Endothelial cell of umbilical vein (primary cell): ENCODE data around the gene AKAP12. TPM values are rescaled to one million over a fixed set of nuclear protein-coding genes. Genes with fewer than 3 reads are reported as not detected.

ENCODE experiments used
- BruUV-seq: library from RNA; stranded (reverse); fragments of 400-500 nt; replicated peaks from 2 replicates; lab custom pipeline; 2021; lab: Mats Ljungman, UMichigan
- CTCF ChIA-PET: fragments of 300-600, 350-600 bp; sonication (Branson Sonifier 250); formaldehyde crosslinking; loops from one replicate; lab custom pipeline; 2021; ENCODE audit warnings: antibody characterized with exemption, inconsistent platforms; lab: Charles Lee
- POLR2A ChIA-PET: fragments of 300-600, 350-600 bp; sonication (Branson Sonifier 250); formaldehyde crosslinking; loops from one replicate; lab custom pipeline; 2021; ENCODE audit warnings: antibody characterized with exemption, inconsistent platforms; lab: Charles Lee
- DNase-seq: peaks from one replicate; pipeline ENCODE4 v3.0.0-alpha.2; 2011; ENCODE audit warnings: low read depth, low spot score
- FAIRE-seq: peaks from 2 replicates; lab custom pipeline; 2011; peaks lifted over from hg19 to GRCh38; lab: Jason Lieb, UNC
- H2AFZ ChIP-seq: 2 replicates; pipeline ENCODE4 v1.6.0; 2012; ENCODE audit warnings: low read depth, low read length, control low read depth, inconsistent platforms
- H3K27ac ChIP-seq: 2 replicates; pipeline ENCODE4 v1.5.1; 2011; ENCODE audit warnings: low read depth, mild to moderate bottlenecking, control low read depth, low read length, moderate library complexity; ENCODE audit not compliant: insufficient read depth
- H3K27me3 ChIP-seq, 2 experiments: 2 replicates each; pipeline versions ENCODE4 v1.6.0 to v1.6.1; 2011; ENCODE audit warnings: low read length in 2 of 2, mixed read lengths in 1 of 2; ENCODE audit not compliant: control insufficient read depth in 2 of 2, insufficient read depth in 2 of 2
- H3K36me3 ChIP-seq, 2 experiments: 2 replicates in 1 of 2; 3 replicates in 1 of 2; pipeline ENCODE4 v1.5.1; 2011; ENCODE audit warnings: low read length in 2 of 2, mild to moderate bottlenecking in 1 of 2, moderate library complexity in 1 of 2; ENCODE audit not compliant: control insufficient read depth in 2 of 2, insufficient read depth in 2 of 2; ENCODE audit errors: extremely low read depth in 1 of 2
- H3K4me1 ChIP-seq: 3 replicates; pipeline ENCODE4 v1.5.1; 2011; ENCODE audit warnings: mild to moderate bottlenecking, low read length; ENCODE audit not compliant: control insufficient read depth, insufficient read depth; ENCODE audit errors: extremely low read depth
- H3K4me2 ChIP-seq: 2 replicates; pipeline ENCODE4 v1.6.1; 2011; ENCODE audit warnings: low read length, control low read depth, mixed read lengths; ENCODE audit not compliant: insufficient read depth
- H3K4me3 ChIP-seq, 3 experiments: fragments of 200-600 bp in 1 of 3; sonication (generic), shearing (Covaris generic) in 1 of 3; replicated peaks in 1 of 3; 2 replicates each; pipeline ENCODE4 v1.5.1; 2011 to 2016; ENCODE audit warnings: control low read depth in 3 of 3, low read length in 3 of 3, mild to moderate bottlenecking in 2 of 3, inconsistent platforms in 1 of 3, low read depth in 1 of 3, moderate library complexity in 1 of 3; ENCODE audit not compliant: insufficient read depth in 1 of 3
- H3K79me2 ChIP-seq: 2 replicates; pipeline ENCODE4 v1.6.0; 2012; ENCODE audit warnings: low read length, inconsistent platforms; ENCODE audit not compliant: control insufficient read depth, insufficient read depth
- H3K9ac ChIP-seq: replicated peaks from 2 replicates; pipeline ENCODE3; 2011; ENCODE audit warnings: low read length, control low read depth; ENCODE audit not compliant: insufficient read depth; ENCODE audit errors: extremely low read depth
- H3K9me1 ChIP-seq: replicated peaks from 3 replicates; pipeline ENCODE4 v1.6.0; 2011; ENCODE audit warnings: mild to moderate bottlenecking, low read length; ENCODE audit not compliant: control insufficient read depth, insufficient read depth; ENCODE audit errors: extremely low read depth
- H3K9me3 ChIP-seq: replicated peaks from 2 replicates; pipeline ENCODE4 v1.5.1; 2012; ENCODE audit warnings: low read length, inconsistent platforms; ENCODE audit not compliant: control insufficient read depth, insufficient read depth
- H4K20me1 ChIP-seq: replicated peaks from 2 replicates; pipeline ENCODE3; 2011; ENCODE audit warnings: mild to moderate bottlenecking, low read length; ENCODE audit not compliant: control insufficient read depth, insufficient read depth; ENCODE audit errors: extremely low read depth
- EZH2 ChIP-seq: IDR thresholded peaks from 2 replicates; pipeline ENCODE4 v1.6.1; 2012; ENCODE audit warnings: borderline replicate concordance, low read depth, mild to moderate bottlenecking, moderate library complexity, low read length, inconsistent platforms; ENCODE audit not compliant: severe bottlenecking
- FOS ChIP-seq: IDR thresholded peaks from 2 replicates; pipeline ENCODE4 v1.6.1; 2011; ENCODE audit warnings: mild to moderate bottlenecking, low read length, moderate library complexity, borderline replicate concordance; ENCODE audit not compliant: insufficient read depth
- GATA2 ChIP-seq: IDR thresholded peaks from 2 replicates; pipeline ENCODE4 v1.7.0; 2011; ENCODE audit warnings: low read depth, mild to moderate bottlenecking, moderate library complexity, mixed read lengths, low read length; ENCODE audit not compliant: insufficient read length, insufficient read depth
- JUN ChIP-seq: IDR thresholded peaks from 2 replicates; pipeline ENCODE4 v1.6.1; 2011; ENCODE audit warnings: borderline replicate concordance, low read depth; ENCODE audit not compliant: insufficient read length, insufficient read depth
- MAX ChIP-seq: IDR thresholded peaks from 2 replicates; pipeline ENCODE4 v1.6.1; 2011; ENCODE audit not compliant: insufficient read depth, insufficient read length
- MYC ChIP-seq: IDR thresholded peaks from one replicate; pipeline ENCODE4 v1.6.1; 2011; ENCODE audit warnings: mild to moderate bottlenecking, low read depth, low read length
- POLR2A ChIP-seq: IDR thresholded peaks from 2 replicates; pipeline ENCODE4 v1.6.1; 2012; ENCODE audit warnings: low read depth, mild to moderate bottlenecking, control low read depth, low read length
- POLR2AphosphoS5 ChIP-seq: IDR thresholded peaks from 2 replicates; pipeline ENCODE4 v1.6.1; 2012; ENCODE audit warnings: low read depth, mild to moderate bottlenecking, control low read depth, low read length, moderate library complexity; ENCODE audit not compliant: insufficient read depth
- dilution Hi-C: fragments of 300-500 bp; cut with MboI; formaldehyde crosslinking; loops from one replicate; pipeline ENCODE4 v1.15.0; 2019; ENCODE audit warnings: low sequenced_read_pairs; ENCODE audit not compliant: extremely low pct_ligation_motif_present
- intact Hi-C: fragments of 100-400 bp; cut with micrococcal nuclease; formaldehyde crosslinking; loops from one replicate; pipeline ENCODE4 v1.10.0; 2022
- polyA plus RNA-seq, 4 experiments: library from polyadenylated mRNA; depleted of rRNA in 3 of 4; stranded (reverse) in 3 of 4; unstranded in 1 of 4; fragments of >200 nt; gene quantifications; 2 replicates each; pipeline versions ENCODE4 v1.2.1 to v1.2.3, GENCODE V29; 2011 to 2012; ENCODE audit warnings: missing spikeins in 1 of 4
- total RNA-seq: library from RNA; stranded (reverse); gene quantifications from 2 replicates; pipeline ENCODE4 v1.2.3, GENCODE V29; 2021
- TF ChIP-seq, protein P1 (sequence below), 2 donors: IDR thresholded peaks; 1 replicate in 1 of 2; 2 replicates in 1 of 2; pipeline ENCODE4 v1.5.1; 2011; ENCODE audit warnings: low read length in 2 of 2, mild to moderate bottlenecking in 2 of 2, moderate library complexity in 2 of 2, control low read depth in 1 of 2, inconsistent platforms in 1 of 2, low read depth in 1 of 2; ENCODE audit not compliant: insufficient read depth in 1 of 2; ENCODE audit errors: extremely low read depth in 1 of 2

Gene AKAP12
- total and polyA plus RNA-seq, 2 donors (not counting 3 experiments of a cell fraction or from before 2014, with no cell fraction given): 46.9 to 340 TPM

GRCh38 chr6:151306269-151306783 is 66.6 kb downstream of the AKAP12 start:
- Histone ChIP-seq H3K4me3 (no peak overlapping the region), H3K36me3 (peaks cover 0 to 5% of the 10 kb centered on the region in 2 experiments), H3K4me2 (no peak overlapping the region), H3K27me3 (no peaks in the 10 kb centered on the region), H3K79me2 (peaks cover 29% of the 10 kb centered on the region), H3K9me1 (no peaks in the 10 kb centered on the region), H4K20me1 (no peaks in the 10 kb centered on the region), H3K9me3 (no peaks in the 10 kb centered on the region), H3K9ac (no peak overlapping the region), H3K4me1 (no peaks in the 10 kb centered on the region), H2AFZ (no peak overlapping the region), H3K27ac (no peak overlapping the region)
- no peak for TF ChIP-seq GATA2
- TF ChIP-seq FOS: no peak
- no peak for TF ChIP-seq POLR2AphosphoS5
- no peak for TF ChIP-seq POLR2A
- no peak for TF ChIP-seq EZH2
- no peak for TF ChIP-seq MAX
- TF ChIP-seq, protein P1, sequence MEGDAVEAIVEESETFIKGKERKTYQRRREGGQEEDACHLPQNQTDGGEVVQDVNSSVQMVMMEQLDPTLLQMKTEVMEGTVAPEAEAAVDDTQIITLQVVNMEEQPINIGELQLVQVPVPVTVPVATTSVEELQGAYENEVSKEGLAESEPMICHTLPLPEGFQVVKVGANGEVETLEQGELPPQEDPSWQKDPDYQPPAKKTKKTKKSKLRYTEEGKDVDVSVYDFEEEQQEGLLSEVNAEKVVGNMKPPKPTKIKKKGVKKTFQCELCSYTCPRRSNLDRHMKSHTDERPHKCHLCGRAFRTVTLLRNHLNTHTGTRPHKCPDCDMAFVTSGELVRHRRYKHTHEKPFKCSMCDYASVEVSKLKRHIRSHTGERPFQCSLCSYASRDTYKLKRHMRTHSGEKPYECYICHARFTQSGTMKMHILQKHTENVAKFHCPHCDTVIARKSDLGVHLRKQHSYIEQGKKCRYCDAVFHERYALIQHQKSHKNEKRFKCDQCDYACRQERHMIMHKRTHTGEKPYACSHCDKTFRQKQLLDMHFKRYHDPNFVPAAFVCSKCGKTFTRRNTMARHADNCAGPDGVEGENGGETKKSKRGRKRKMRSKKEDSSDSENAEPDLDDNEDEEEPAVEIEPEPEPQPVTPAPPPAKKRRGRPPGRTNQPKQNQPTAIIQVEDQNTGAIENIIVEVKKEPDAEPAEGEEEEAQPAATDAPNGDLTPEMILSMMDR (IDR thresholded peaks at IDR 0.05; ENCODE audit: extremely low read depth in 1 of 2, insufficient read depth in 1 of 2, low read depth in 1 of 2, low read length in 2 of 2): no peak
- no peak for TF ChIP-seq MYC
- no peak for TF ChIP-seq JUN
- no peak for FAIRE-seq
- ChIA-PET CTCF (interaction anchor here (1.9 kb wide), 1 partner anchor 18 kb away, joined by 8 read pairs; no protein-coding TSS in a partner anchor), POLR2A (no interaction called here)
- no peak for DNase-seq
- dilution Hi-C loops: no loop called here
- intact Hi-C loops: no loop called here
- no TSS peak for BruUV-seq
